HG03064 (cell line): ENCODE results near the gene CD163L1.

Experiments used
- ATAC-seq: cut with Tn5 transposase; IDR thresholded peaks from one replicate; pipeline ENCODE4 v1.9.1; 2021; ENCODE audit warnings: low read depth; ENCODE audit not compliant: unreplicated experiment

Gene CD163L1

GRCh38 chr12:7411343-7411742, 32.6 kb downstream of the CD163L1 start:
- ATAC-seq = no peak

GRCh38 chr12:7404275-7404674, 39.7 kb downstream of the CD163L1 start:
- no peak for ATAC-seq

GRCh38 chr12:7403466-7403865, 40.5 kb downstream of the CD163L1 start:
- no peak for ATAC-seq

GRCh38 chr12:7399089-7399488, 44.9 kb downstream of the CD163L1 start:
- ATAC-seq = no peak

- ATAC-seq = no peak
Measured at GRCh38 chr12:7396418-7396817, 47.5 kb downstream of the CD163L1 start.

- ATAC-seq = no peak
Measured at GRCh38 chr12:7395950-7396349, 48.0 kb downstream of the CD163L1 start.

GRCh38 chr12:7387289-7387688, 56.7 kb downstream of the CD163L1 start:
- no peak for ATAC-seq

GRCh38 chr12:7383157-7383556, 60.8 kb downstream of the CD163L1 start:
- ATAC-seq = no peak

GRCh38 chr12:7376196-7376595, 67.8 kb downstream of the CD163L1 start:
- ATAC-seq = no peak

- no peak for ATAC-seq
Measured at GRCh38 chr12:7375145-7375543, 68.8 kb downstream of the CD163L1 start.

- ATAC-seq = no peak
Measured at GRCh38 chr12:7374423-7375144, 69.4 kb downstream of the CD163L1 start.

GRCh38 chr12:7373226-7373625, 70.7 kb downstream of the CD163L1 start:
- ATAC-seq = no peak

- ATAC-seq = peak; percentile 78
Measured at GRCh38 chr12:7369274-7369729, 74.7 kb downstream of the CD163L1 start.

GRCh38 chr12:7362734-7363133, 81.2 kb downstream of the CD163L1 start:
- no peak for ATAC-seq

GRCh38 chr12:7361265-7361664, 82.7 kb downstream of the CD163L1 start:
- ATAC-seq = no peak

GRCh38 chr12:7354529-7354928, 89.4 kb downstream of the CD163L1 start:
- ATAC-seq = no peak

GRCh38 chr12:7352661-7353060, 91.3 kb downstream of the CD163L1 start:
- ATAC-seq = no peak

- no peak for ATAC-seq
Measured at GRCh38 chr12:7351177-7351576, 92.8 kb downstream of the CD163L1 start.

GRCh38 chr12:7349418-7349817, 94.5 kb downstream of the CD163L1 start:
- no peak for ATAC-seq

- ATAC-seq = no peak
Measured at GRCh38 chr12:7346551-7347225, 97.3 kb downstream of the CD163L1 start.

- no peak for ATAC-seq
Measured at GRCh38 chr12:7344833-7345606, 98.9 kb downstream of the CD163L1 start.
